Rectal smooth muscle tissue (tissue), 1 donor: ENCODE data around the gene TTPAL.

Source experiments
- H3K27ac ChIP-seq: one replicate; pipeline ENCODE4 v1.7.0; 2013; ENCODE audit warnings: low read depth, low read length, inconsistent platforms
- H3K27me3 ChIP-seq: one replicate; pipeline ENCODE4 v1.7.0; 2013; ENCODE audit warnings: low read length; ENCODE audit not compliant: control insufficient read depth, insufficient read depth
- H3K36me3 ChIP-seq: one replicate; pipeline ENCODE4 v1.7.0; 2013; ENCODE audit warnings: low read length; ENCODE audit not compliant: control insufficient read depth, insufficient read depth
- H3K4me1 ChIP-seq: one replicate; pipeline ENCODE4 v1.7.0; 2013; ENCODE audit warnings: low read length; ENCODE audit not compliant: control insufficient read depth, insufficient read depth
- H3K4me3 ChIP-seq: one replicate; pipeline ENCODE4 v1.7.0; 2013; ENCODE audit warnings: low read length
- H3K9ac ChIP-seq: one replicate; pipeline ENCODE4 v1.7.0; 2013; ENCODE audit warnings: low read length

Gene TTPAL

DNA sequence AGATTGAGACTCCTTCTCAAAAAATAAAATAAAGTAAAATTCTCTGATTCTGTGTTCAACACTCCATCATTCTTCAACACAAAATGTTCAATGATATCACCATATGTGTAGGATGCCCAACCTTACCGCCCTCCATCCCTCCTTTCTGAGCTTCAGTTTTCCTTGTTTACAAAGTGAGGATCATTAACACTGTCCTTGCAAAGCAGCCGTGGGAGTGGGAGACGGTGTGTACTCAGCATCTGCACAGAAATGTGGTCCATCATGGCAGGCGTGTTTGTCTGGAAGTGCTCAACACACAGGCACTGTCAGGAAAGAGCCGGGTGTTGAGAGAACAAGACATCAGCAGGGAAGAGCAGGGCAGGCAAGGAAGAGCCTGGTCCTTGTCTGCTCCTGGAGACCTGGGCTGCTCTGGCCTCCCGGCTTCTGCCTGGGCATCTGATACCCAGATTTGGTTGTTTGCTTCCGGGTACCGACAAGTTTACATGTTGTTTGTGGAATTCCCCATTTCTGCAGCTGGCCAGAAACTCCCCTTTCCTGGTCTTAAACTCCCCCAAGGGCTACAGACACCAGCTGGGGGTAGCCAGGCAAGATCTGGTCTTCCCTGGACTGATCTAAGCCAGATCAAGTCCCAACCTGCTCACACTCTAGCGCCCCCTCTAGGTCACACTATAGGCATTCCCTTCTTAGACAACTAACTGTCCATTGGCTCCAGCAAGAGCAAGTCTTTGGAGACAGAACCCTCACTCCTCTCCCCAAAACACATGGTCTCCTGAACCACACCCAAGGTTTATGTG is 26.7 kb upstream of the TTPAL start:
- H3K36me3 ChIP-seq, result no peaks in the 10 kb centered on the region
- H3K27me3 ChIP-seq, result no peaks in the 10 kb centered on the region
- no peak overlapping the region for H3K27ac ChIP-seq
- no peak overlapping the region for H3K4me3 ChIP-seq
- no peak overlapping the region for H3K9ac ChIP-seq
- no peaks in the 10 kb centered on the region for H3K4me1 ChIP-seq

GRCh38 chr20:44449864-44450263 is 25.8 kb upstream of the TTPAL start:
- Histone ChIP-seq H3K4me3 (no peak overlapping the region), H3K9ac (no peak overlapping the region), H3K4me1 (no peaks in the 10 kb centered on the region), H3K27ac (no peak overlapping the region), H3K36me3 (no peaks in the 10 kb centered on the region), H3K27me3 (no peaks in the 10 kb centered on the region)

DNA sequence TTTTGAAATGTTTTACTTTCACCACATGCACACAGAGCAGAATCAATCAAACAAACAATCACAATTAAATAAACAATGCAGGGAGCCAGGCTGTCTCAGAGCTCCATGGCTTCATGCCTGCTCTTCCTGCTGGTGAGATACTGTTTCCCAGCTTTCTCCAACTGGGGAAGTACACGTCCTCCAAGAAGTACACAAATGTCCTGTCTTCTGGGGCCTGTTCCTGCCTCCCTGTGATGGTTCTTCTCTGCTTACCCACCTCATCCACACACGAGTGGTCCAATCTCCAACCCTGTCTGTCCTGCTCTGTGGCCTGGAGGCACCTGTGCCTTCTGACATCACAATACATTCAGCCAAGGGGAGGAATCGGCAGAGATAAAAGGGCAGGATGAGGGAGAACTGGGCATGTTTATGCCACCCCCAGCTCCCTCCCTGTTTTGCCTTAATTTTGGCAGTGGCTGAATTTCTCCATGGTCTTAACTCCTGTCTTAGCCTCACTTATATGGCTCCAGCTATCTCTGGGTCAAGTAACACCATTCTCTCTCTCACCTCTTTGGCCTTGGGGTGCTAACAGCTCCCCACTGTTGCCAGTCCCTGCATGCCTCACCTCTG is 25.3 kb upstream of the TTPAL start:
- Histone ChIP-seq H3K4me3 (no peak overlapping the region), H3K36me3 (no peaks in the 10 kb centered on the region), H3K27me3 (no peaks in the 10 kb centered on the region), H3K27ac (no peak overlapping the region), H3K9ac (no peak overlapping the region), H3K4me1 (no peaks in the 10 kb centered on the region)

DNA sequence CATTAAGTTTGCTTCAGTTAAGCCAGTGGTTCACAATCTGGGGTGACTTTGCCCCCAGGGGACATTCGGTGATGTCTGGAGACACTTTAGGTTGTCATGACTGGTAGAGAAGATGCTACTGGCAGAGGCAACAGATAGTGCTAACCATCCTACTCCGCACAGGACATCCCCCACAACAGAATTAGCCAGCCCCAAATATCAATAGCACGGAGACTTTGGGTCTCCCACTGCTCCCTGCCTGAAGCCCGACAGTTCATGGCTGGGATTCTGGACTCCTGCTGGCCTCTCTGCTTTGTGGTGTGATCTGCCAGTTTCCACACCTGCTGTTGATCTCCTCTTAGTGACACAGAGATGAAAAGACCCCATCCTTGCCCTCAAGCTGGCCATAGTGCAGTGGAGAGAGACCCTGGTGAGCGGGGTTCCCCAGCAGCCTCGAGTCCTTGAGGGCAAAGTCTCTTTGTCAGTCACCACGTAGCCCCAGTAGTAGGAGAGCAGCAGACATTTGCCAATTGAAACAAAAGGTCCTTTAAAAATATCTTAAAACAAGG is 24.7 kb upstream of the TTPAL start:
- Histone ChIP-seq H3K9ac (no peak overlapping the region), H3K4me1 (no peaks in the 10 kb centered on the region), H3K27ac (no peak overlapping the region), H3K27me3 (no peaks in the 10 kb centered on the region), H3K36me3 (no peaks in the 10 kb centered on the region), H3K4me3 (no peak overlapping the region)

GRCh38 chr20:44454306-44454963 is 21.2 kb upstream of the TTPAL start:
- H3K9ac ChIP-seq, result no peak overlapping the region
- no peak overlapping the region for H3K4me3 ChIP-seq

DNA sequence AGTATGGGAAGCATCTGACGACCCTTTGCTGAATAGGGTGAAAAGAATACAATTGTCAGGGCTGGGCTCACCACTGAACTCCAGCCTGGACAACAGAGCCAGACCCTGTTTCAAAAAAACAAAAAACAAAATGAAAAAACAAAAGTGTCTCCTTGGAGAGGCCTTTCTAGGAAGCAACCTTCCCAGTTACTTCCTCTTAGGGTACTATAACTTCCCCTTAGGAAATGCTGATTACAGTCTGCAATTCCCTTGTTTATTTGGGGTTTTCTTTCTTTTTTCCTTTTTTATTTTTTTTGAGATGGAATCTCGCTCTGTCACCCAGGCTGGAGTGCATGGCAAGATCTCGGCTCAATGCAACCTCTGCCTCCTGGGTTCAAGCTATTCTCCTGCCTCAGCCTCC is 20.5 kb upstream of the TTPAL start:
- Histone ChIP-seq H3K27me3 (no peaks in the 10 kb centered on the region), H3K27ac (no peak overlapping the region), H3K9ac (no peak overlapping the region), H3K36me3 (no peaks in the 10 kb centered on the region), H3K4me3 (no peak overlapping the region), H3K4me1 (no peaks in the 10 kb centered on the region)

More at GRCh38 chr20:44454306-44454963, 21.2 kb upstream of the TTPAL start:
- H3K36me3 ChIP-seq, result no peaks in the 10 kb centered on the region
- H3K4me1 ChIP-seq, result no peaks in the 10 kb centered on the region
- no peaks in the 10 kb centered on the region for H3K27me3 ChIP-seq
- no peak overlapping the region for H3K27ac ChIP-seq

GRCh38 chr20:44456611-44457010 is 19.1 kb upstream of the TTPAL start:
- Histone ChIP-seq H3K36me3 (no peaks in the 10 kb centered on the region), H3K4me3 (no peak overlapping the region), H3K4me1 (no peaks in the 10 kb centered on the region), H3K27ac (no peak overlapping the region), H3K27me3 (no peaks in the 10 kb centered on the region), H3K9ac (no peak overlapping the region)

DNA sequence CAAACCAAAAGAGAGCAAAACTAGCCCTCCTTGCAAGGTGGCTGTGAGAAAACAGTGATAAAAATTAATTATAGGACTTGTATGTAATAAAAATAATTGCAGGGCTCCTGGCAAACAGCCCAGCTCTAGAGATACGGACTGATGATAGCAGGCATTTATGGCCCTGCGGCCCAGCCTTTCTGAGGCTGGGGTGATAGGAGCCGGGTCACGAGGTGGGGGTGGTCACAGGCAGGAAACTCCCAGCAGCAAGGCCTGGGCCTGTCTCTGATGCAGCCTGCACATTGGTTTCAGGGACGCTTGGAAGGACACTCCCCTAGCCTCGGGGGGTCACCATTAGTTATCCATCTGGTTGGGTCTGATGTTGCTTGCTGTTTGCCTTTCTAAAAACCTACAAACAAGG is 18.7 kb upstream of the TTPAL start:
- H3K9ac ChIP-seq, result no peak overlapping the region

DNA sequence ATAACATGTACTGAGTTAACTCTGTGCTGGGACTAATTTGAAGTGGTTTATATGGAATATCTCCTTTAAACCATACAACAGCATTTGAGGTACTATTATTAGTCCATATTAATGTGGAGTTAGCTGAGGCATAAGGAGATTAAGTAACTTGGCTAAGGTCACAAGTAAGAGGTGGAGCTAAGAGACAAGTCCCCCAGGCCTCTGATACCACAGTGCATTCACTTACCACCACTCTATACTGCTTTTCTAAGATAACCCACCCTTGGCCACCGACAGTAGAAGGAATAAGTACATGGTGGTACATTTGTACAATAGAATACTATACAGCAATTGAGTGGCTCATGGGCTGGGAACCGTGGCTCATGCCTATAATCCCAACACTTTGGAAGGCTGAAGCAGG is 16.4 kb upstream of the TTPAL start:
- Histone ChIP-seq H3K9ac (no peak overlapping the region), H3K27ac (no peak overlapping the region), H3K4me3 (no peak overlapping the region), H3K36me3 (no peaks in the 10 kb centered on the region), H3K4me1 (no peaks in the 10 kb centered on the region), H3K27me3 (no peaks in the 10 kb centered on the region)

More for the DNA sequence above, 18.7 kb upstream of the TTPAL start:
- Histone ChIP-seq H3K4me3 (no peak overlapping the region), H3K4me1 (no peaks in the 10 kb centered on the region), H3K36me3 (no peaks in the 10 kb centered on the region), H3K27me3 (no peaks in the 10 kb centered on the region), H3K27ac (no peak overlapping the region)

- Histone ChIP-seq H3K27ac (no peak overlapping the region), H3K4me3 (no peak overlapping the region), H3K9ac (no peak overlapping the region), H3K4me1 (no peaks in the 10 kb centered on the region), H3K27me3 (no peaks in the 10 kb centered on the region), H3K36me3 (no peaks in the 10 kb centered on the region)
Observed at GRCh38 chr20:44460795-44461141, 14.9 kb upstream of the TTPAL start.

DNA sequence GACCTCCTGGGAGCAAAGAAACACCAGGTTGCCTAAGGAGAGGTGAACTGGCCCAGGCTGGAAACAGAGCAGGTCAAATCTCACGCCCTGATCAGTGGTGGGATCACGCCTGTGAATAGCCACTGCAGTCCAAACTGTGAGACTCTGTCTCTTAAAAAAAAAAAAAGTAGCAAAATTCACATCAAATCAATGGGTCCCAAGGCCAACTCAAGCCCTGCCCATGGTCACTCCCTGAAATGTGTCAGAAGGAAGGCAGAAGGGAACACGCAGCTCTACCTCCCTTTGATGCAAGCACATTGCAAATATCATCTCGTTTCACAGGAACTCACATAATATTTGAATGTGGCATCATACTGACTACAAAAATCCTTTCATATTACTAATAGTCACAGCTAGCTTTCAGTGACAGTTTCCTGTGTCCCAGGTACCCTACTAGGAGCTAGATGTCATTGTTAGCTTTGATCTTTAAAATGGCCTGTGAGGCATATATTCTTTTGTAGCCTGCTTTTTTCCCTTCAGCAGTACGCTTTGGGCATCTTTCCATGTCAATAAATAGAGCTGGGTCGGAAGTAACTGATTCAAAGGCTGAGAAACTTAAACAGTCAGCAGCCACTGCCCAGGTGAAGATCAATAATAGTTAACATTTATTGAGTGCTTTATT is 14.4 kb upstream of the TTPAL start:
- H3K27ac ChIP-seq, result no peak overlapping the region

DNA sequence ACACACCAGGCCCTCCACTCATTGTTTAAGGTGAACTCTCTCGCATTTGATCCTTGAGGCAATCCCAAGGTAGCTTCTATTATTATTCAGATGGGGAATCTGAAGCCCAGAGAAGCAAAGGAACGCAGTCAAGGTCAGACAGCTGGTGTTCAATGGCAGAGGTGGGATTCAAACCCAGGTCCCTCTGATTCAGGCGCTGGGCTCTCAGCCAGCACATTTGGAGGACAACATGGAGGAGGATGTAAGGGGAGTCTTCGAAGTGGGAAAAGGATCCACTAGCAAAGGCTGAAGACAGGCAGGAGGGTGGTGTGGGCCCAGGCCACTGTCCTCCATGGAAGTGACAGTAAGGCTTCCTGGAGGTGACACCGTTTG is 13.9 kb upstream of the TTPAL start:
- Histone ChIP-seq H3K4me3 (no peak overlapping the region), H3K27me3 (no peaks in the 10 kb centered on the region), H3K4me1 (no peaks in the 10 kb centered on the region), H3K36me3 (no peaks in the 10 kb centered on the region), H3K9ac (no peak overlapping the region), H3K27ac (no peak overlapping the region)

More for the DNA sequence above, 14.4 kb upstream of the TTPAL start:
- Histone ChIP-seq H3K9ac (no peak overlapping the region), H3K27me3 (no peaks in the 10 kb centered on the region), H3K4me3 (no peak overlapping the region), H3K4me1 (no peaks in the 10 kb centered on the region), H3K36me3 (no peaks in the 10 kb centered on the region)
